ENCODE data around the gene GFER.

DNA sequence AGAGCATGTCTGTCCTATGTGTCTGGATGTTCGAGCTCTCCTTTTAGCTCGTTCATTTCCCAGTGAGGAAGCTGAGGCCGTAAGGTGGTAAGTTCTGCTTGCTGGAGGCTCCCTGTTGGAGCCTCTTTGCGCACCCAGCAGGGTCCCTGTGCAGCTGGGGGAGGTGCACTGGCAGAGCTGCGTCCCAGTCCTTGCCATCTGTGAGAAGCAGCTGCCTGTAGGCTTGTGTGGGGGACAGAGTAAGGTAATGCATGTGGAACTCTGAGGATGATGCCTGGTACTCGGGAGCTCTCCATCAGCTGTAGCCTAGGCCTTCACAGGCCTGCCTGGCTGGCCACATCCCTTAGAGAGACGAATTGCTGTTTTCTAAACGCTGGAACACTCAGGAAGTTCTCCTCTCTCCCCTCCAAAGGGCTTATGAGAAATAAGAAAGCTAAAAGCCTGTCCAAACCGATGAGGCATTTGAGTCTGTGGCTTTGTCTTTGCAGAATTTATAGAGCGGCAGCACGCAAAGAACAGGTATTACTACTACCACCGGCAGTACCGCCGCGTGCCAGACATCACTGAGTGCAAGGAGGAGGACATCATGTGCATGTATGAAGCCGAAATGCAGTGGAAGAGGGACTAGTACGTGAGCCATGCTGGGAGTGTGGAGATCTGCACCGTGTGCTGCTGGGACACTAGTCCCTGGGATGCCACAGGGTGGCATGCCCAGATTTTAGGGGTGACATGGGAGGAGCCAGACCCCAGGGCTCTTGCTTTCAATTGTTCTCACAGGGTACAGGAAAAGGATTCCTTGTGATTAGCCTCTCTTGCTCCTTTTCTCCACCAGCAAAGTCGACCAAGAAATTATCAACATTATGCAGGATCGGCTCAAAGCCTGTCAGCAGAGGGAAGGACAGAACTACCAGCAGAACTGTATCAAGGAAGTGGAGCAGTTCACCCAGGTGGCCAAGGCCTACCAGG is 23.0 kb upstream of the GFER start:
- TF ChIP-seq, protein P1, sequence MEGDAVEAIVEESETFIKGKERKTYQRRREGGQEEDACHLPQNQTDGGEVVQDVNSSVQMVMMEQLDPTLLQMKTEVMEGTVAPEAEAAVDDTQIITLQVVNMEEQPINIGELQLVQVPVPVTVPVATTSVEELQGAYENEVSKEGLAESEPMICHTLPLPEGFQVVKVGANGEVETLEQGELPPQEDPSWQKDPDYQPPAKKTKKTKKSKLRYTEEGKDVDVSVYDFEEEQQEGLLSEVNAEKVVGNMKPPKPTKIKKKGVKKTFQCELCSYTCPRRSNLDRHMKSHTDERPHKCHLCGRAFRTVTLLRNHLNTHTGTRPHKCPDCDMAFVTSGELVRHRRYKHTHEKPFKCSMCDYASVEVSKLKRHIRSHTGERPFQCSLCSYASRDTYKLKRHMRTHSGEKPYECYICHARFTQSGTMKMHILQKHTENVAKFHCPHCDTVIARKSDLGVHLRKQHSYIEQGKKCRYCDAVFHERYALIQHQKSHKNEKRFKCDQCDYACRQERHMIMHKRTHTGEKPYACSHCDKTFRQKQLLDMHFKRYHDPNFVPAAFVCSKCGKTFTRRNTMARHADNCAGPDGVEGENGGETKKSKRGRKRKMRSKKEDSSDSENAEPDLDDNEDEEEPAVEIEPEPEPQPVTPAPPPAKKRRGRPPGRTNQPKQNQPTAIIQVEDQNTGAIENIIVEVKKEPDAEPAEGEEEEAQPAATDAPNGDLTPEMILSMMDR (conservative IDR thresholded peaks at IDR 0.05; ENCODE audit: low read depth, low read length): no peak
- no peak for TF ChIP-seq EZH2 (IDR thresholded peaks at IDR 0.05; ENCODE audit: borderline replicate concordance, low read depth, low read length, poor library complexity, severe bottlenecking)
